ENCODE results near the gene ZNF511. TPM values are rescaled to one million over a fixed set of nuclear protein-coding genes. Genes with fewer than 3 reads are reported as not detected.

ZNF511 gene
- total RNA-seq, 2 experiments from 2014 or later: 68.8 to 95.0 TPM

GRCh38 chr10:133277277-133277992 is 31.3 kb upstream of the ZNF511 start:
- TF ChIP-seq EZH2phosphoT487 (IDR thresholded peaks at IDR 0.05; ENCODE audit: borderline replicate concordance, low read depth, low read length) (no peak), CTCF (conservative IDR thresholded peaks at IDR 0.05; ENCODE audit: low read length) (no peak)
- H3K4me1 ChIP-seq (ENCODE audit: insufficient read depth, low read length, poor library complexity, severe bottlenecking): peaks cover 47% of the 10 kb centered on the region
- peak overlapping the region; percentile 86 for H3K4me2 ChIP-seq (ENCODE audit: low read length)
- no TSS peak for BruUV-seq (replicated peaks)
- H2AFZ ChIP-seq (ENCODE audit: low read length): no peak overlapping the region
- intact Hi-C loops (cut with micrococcal nuclease; ENCODE audit: unreplicated experiment): loop anchor here (5.0 kb wide), 1 partner anchor 135 kb away; no protein-coding TSS in a partner anchor
- H3K9me2 ChIP-seq (ENCODE audit: insufficient read depth, low read length): no peaks in the 10 kb centered on the region
- no peaks in the 10 kb centered on the region for H3K79me2 ChIP-seq (ENCODE audit: insufficient read depth, low read depth, low read length)
- no peaks in the 10 kb centered on the region for H3K9me3 ChIP-seq (ENCODE audit: low read length)
- no peaks in the 10 kb centered on the region for H4K20me1 ChIP-seq (ENCODE audit: insufficient read depth, low read length)
- no peak overlapping the region for H3K4me3 ChIP-seq (ENCODE audit: low read depth, low read length, poor library complexity, severe bottlenecking)
- peaks cover 3% of the 10 kb centered on the region; the same call in 1 of the 2 replicates for H3K36me3 ChIP-seq (ENCODE audit: insufficient read depth, low read length)
- no peak for DNase-seq (ENCODE audit: low spot score)
- CTCF ChIA-PET (ENCODE audit: unreplicated experiment): no interaction called here
- peak overlapping the region; percentile 53 for H3K27ac ChIP-seq (ENCODE audit: low read depth, low read length, poor library complexity, severe bottlenecking)
- POLR2A ChIA-PET: no interaction called here

- Histone ChIP-seq H3K9me2 (ENCODE audit: insufficient read depth, low read length) (no peaks in the 10 kb centered on the region), H3K79me2 (ENCODE audit: insufficient read depth, low read depth, low read length) (no peaks in the 10 kb centered on the region), H3K27ac (ENCODE audit: low read depth, low read length, poor library complexity, severe bottlenecking) (peak overlapping the region; percentile 53), H2AFZ (ENCODE audit: low read length) (no peak overlapping the region), H3K36me3 (ENCODE audit: insufficient read depth, low read length) (peaks cover 6% of the 10 kb centered on the region; the same call in 1 of the 2 replicates), H3K4me2 (ENCODE audit: low read length) (peak overlapping the region; percentile 33; the same call in 1 of the 2 replicates), H4K20me1 (ENCODE audit: insufficient read depth, low read length) (no peaks in the 10 kb centered on the region), H3K4me3 (ENCODE audit: low read depth, low read length, poor library complexity, severe bottlenecking) (no peak overlapping the region), H3K9me3 (ENCODE audit: low read length) (no peaks in the 10 kb centered on the region), H3K4me1 (ENCODE audit: insufficient read depth, low read length, poor library complexity, severe bottlenecking) (peaks cover 47% of the 10 kb centered on the region)
- DNase-seq (ENCODE audit: low spot score): no peak
- ChIA-PET CTCF (ENCODE audit: unreplicated experiment) (no interaction called here), POLR2A (no interaction called here)
- TF ChIP-seq CTCF (conservative IDR thresholded peaks at IDR 0.05; ENCODE audit: low read length) (no peak), EZH2phosphoT487 (IDR thresholded peaks at IDR 0.05; ENCODE audit: borderline replicate concordance, low read depth, low read length) (no peak)
- intact Hi-C loops (cut with micrococcal nuclease; ENCODE audit: unreplicated experiment): loop anchor here (5.0 kb wide), 1 partner anchor 136 kb away; no protein-coding TSS in a partner anchor
- BruUV-seq (replicated peaks): no TSS peak
Measured at GRCh38 chr10:133277993-133278576, 30.6 kb upstream of the ZNF511 start.

Data from OCI-LY7 (cell line).